Osteoblast (primary cell): Measurements from ENCODE around the gene ST6GALNAC2. TPM values are rescaled to one million over a fixed set of nuclear protein-coding genes. Genes with fewer than 3 reads are reported as not detected.

Experiments
- DNase-seq: peaks from one replicate; pipeline ENCODE4 v3.0.0; 2011; ENCODE audit warnings: low spot score, mixed read lengths; ENCODE audit not compliant: insufficient read length; ENCODE audit errors: missing footprints
- H2AFZ ChIP-seq: 2 replicates; pipeline ENCODE4 v1.6.0; 2011; ENCODE audit warnings: mild to moderate bottlenecking, low read length
- H3K27ac ChIP-seq: 2 replicates; pipeline ENCODE4 v1.5.1; 2011; ENCODE audit warnings: mild to moderate bottlenecking, low read depth, low read length, moderate library complexity
- H3K27me3 ChIP-seq: 2 replicates; pipeline ENCODE4 v1.6.0; 2012; ENCODE audit warnings: mild to moderate bottlenecking, control low read depth, inconsistent platforms, low read length, moderate library complexity; ENCODE audit not compliant: insufficient read depth
- H3K36me3 ChIP-seq: 2 replicates; pipeline ENCODE4 v1.5.1; 2011; ENCODE audit warnings: mild to moderate bottlenecking, low read length, control low read depth, moderate library complexity; ENCODE audit not compliant: insufficient read depth
- H3K4me1 ChIP-seq: 2 replicates; pipeline ENCODE4 v1.5.1; 2011; ENCODE audit warnings: mild to moderate bottlenecking, low read length, control low read depth, moderate library complexity; ENCODE audit not compliant: insufficient read depth
- H3K4me2 ChIP-seq: 2 replicates; pipeline ENCODE4 v1.6.0; 2011; ENCODE audit warnings: mild to moderate bottlenecking, low read length; ENCODE audit not compliant: insufficient read depth
- H3K4me3 ChIP-seq: fragments of 200-600 bp; sonication (generic); 3 replicates; pipeline ENCODE4 v1.5.1; 2012; ENCODE audit warnings: mild to moderate bottlenecking, low read length, inconsistent platforms; ENCODE audit not compliant: insufficient read depth
- H3K79me2 ChIP-seq: 2 replicates; pipeline ENCODE4 v1.6.0; 2012; ENCODE audit warnings: mild to moderate bottlenecking, low read length, control low read depth, inconsistent platforms; ENCODE audit not compliant: insufficient read depth
- H3K9me3 ChIP-seq: 2 replicates; pipeline ENCODE4 v1.5.1; 2011; ENCODE audit warnings: low read depth, low read length, control low read depth
- H4K20me1 ChIP-seq: 2 replicates; pipeline ENCODE4 v1.6.0; 2012; ENCODE audit warnings: mild to moderate bottlenecking, low read length, control low read depth; ENCODE audit not compliant: insufficient read depth
- total RNA-seq: library from RNA; depleted of rRNA; stranded (reverse); fragments of >200 nt; gene quantifications from 2 replicates; pipeline ENCODE4 v1.2.3, GENCODE V29; 2012
- TF ChIP-seq, protein P1 (sequence below): IDR thresholded peaks from 2 replicates; pipeline ENCODE4 v1.5.1; 2011; ENCODE audit warnings: mild to moderate bottlenecking, low read depth, low read length, moderate library complexity; ENCODE audit errors: extremely low read depth

ST6GALNAC2 gene
- total RNA-seq, 1 donor, result 0.36 TPM

DNA sequence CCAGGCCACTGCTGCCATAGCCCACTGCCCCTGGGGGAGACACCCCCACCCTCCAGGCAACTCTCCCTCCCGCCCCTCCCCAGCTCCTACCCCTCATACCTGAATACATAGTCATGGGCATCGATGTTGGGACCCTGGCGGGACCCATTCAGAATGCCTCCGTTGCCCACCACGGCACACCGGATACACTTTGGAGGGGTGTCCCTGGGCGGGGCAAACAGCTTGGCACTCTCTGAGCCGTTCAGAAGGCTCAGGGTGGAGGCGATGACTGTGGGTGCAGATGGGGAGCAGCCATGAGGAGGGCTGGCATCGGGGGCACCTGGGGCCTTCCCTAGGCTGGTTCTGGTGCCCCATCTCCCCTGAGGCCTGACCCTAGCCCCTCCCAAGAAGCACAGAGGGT, 12.6 kb downstream of the ST6GALNAC2 start:
- H3K4me1 ChIP-seq, result no peaks in the 10 kb centered on the region
- TF ChIP-seq, protein P1, sequence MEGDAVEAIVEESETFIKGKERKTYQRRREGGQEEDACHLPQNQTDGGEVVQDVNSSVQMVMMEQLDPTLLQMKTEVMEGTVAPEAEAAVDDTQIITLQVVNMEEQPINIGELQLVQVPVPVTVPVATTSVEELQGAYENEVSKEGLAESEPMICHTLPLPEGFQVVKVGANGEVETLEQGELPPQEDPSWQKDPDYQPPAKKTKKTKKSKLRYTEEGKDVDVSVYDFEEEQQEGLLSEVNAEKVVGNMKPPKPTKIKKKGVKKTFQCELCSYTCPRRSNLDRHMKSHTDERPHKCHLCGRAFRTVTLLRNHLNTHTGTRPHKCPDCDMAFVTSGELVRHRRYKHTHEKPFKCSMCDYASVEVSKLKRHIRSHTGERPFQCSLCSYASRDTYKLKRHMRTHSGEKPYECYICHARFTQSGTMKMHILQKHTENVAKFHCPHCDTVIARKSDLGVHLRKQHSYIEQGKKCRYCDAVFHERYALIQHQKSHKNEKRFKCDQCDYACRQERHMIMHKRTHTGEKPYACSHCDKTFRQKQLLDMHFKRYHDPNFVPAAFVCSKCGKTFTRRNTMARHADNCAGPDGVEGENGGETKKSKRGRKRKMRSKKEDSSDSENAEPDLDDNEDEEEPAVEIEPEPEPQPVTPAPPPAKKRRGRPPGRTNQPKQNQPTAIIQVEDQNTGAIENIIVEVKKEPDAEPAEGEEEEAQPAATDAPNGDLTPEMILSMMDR, result no peak
- no peak overlapping the region for H3K4me2 ChIP-seq
- H2AFZ ChIP-seq, result no peak overlapping the region
- no peak overlapping the region for H3K27ac ChIP-seq
- DNase-seq, result no peak
- H3K79me2 ChIP-seq, result no peaks in the 10 kb centered on the region
- H3K36me3 ChIP-seq, result no peaks in the 10 kb centered on the region
- H3K4me3 ChIP-seq, result no peak overlapping the region
- H4K20me1 ChIP-seq, result no peaks in the 10 kb centered on the region
- H3K9me3 ChIP-seq, result peaks cover 4% of the 10 kb centered on the region
- no peaks in the 10 kb centered on the region for H3K27me3 ChIP-seq

DNA sequence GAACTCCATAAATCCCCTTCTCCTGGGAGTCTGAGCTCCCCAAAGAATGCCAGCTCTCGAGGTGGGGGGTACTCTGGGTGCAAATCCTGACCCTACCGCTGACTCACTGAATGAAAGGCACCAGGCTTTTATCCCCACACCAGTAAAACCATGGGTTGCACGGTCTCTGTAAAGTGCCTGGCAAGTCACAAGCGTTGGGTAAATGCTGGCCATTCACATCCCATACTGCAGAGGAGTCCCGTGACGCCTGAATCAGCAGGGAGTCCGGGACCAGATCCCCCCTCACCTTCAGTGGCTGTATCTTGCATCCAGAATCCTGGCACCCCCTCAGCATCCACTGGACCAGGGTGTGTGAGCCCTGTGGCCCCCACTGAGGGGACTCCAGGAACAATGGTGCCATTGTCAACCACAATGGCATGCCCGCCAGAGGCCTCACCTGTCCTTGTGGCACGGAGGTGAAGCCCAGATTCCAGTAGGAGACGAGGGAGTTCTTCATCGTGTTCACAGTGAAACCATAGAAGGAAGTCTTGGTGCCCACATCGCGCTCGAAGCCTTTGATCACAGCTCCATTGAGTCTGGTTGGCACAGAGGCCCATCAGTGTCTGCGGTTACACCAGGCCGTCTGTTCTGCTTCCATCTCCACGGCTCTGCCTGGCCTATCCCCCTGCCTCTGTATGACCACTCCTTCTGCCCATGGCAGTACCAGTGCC, 13.3 kb downstream of the ST6GALNAC2 start:
- Histone ChIP-seq H3K27ac (no peak overlapping the region), H3K27me3 (no peaks in the 10 kb centered on the region), H4K20me1 (no peaks in the 10 kb centered on the region), H3K79me2 (no peaks in the 10 kb centered on the region), H3K4me1 (no peaks in the 10 kb centered on the region), H3K36me3 (no peaks in the 10 kb centered on the region), H3K9me3 (peaks cover 4% of the 10 kb centered on the region), H3K4me2 (no peak overlapping the region), H3K4me3 (no peak overlapping the region), H2AFZ (no peak overlapping the region)
- DNase-seq, result no peak
- TF ChIP-seq, protein P1, result no peak

DNA sequence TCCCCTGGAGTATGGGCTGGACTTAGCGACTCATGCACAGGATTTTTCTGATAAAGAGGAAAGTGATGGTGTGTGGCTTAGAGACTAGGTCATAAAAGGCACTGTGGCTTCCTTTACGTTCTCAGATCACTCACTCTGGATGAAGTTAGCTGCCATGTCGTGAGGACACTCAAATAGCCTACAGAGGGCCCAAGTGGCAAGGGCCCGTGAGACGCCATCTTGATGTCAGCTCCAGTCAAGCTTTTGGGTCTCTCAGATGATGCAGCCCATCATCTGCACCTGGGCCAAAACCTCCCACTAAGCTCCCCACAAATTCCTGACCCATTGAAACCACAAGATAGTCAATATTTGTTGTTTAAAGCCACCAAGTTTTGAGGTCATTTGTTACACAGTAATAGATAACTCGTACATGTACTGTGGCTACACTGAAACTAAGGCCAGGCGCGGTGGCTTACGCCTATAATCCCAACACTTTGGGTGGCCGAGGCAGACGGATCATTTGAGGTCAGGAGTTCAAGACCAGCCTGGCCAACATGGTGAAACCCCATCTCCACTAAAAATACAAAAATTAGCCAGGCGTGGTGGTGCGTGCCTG, 14.7 kb downstream of the ST6GALNAC2 start:
- no peak overlapping the region for H3K27ac ChIP-seq
- H3K36me3 ChIP-seq, result peaks cover 4% of the 10 kb centered on the region
- no peaks in the 10 kb centered on the region for H3K4me1 ChIP-seq
- no peak overlapping the region for H2AFZ ChIP-seq
- TF ChIP-seq, protein P1, result no peak
- no peak for DNase-seq
- no peaks in the 10 kb centered on the region for H3K27me3 ChIP-seq
- H3K79me2 ChIP-seq, result peaks cover 3% of the 10 kb centered on the region
- peaks cover 8% of the 10 kb centered on the region for H4K20me1 ChIP-seq
- no peak overlapping the region for H3K4me3 ChIP-seq
- no peak overlapping the region for H3K4me2 ChIP-seq
- peaks cover 4% of the 10 kb centered on the region for H3K9me3 ChIP-seq

- H3K36me3 ChIP-seq, result peaks cover 10% of the 10 kb centered on the region
- peaks cover 2% of the 10 kb centered on the region for H3K4me1 ChIP-seq
- TF ChIP-seq, protein P1, result no peak
- peaks cover 4% of the 10 kb centered on the region for H3K9me3 ChIP-seq
- H3K27ac ChIP-seq, result no peak overlapping the region
- peaks cover 13% of the 10 kb centered on the region for H4K20me1 ChIP-seq
- H3K4me3 ChIP-seq, result no peak overlapping the region
- no peak overlapping the region for H2AFZ ChIP-seq
- H3K79me2 ChIP-seq, result peaks cover 6% of the 10 kb centered on the region
- H3K4me2 ChIP-seq, result no peak overlapping the region
- DNase-seq, result no peak
- no peaks in the 10 kb centered on the region for H3K27me3 ChIP-seq
Measured at GRCh38 chr17:76570457-76570856, 15.2 kb downstream of the ST6GALNAC2 start.
